RWPE1 (cell line): ENCODE measurements around the gene TCEAL5.
"Not testable (repeated sequence)": the region's sequence is repeated elsewhere in the genome, so short reads cannot be mapped to it uniquely, and the experiment has no call there.

Source experiments
- CTCF ChIA-PET: fragments of 350-600 bp; sonication (Branson Sonifier 250); formaldehyde crosslinking; extraction: SDS; loops from one replicate; lab custom pipeline; 2021; lab: Yijun Ruan, JAX
- POLR2A ChIA-PET: fragments of 400-600 bp; formaldehyde crosslinking; extraction: SDS; loops from one replicate; lab custom pipeline; 2020; ENCODE audit warnings: antibody characterized with exemption; ENCODE audit not compliant: low non-redundant PET; lab: Yijun Ruan, JAX
- DNase-seq: peaks from one replicate; pipeline ENCODE4 v3.0.0; 2012; ENCODE audit warnings: low spot score
- H3K27ac ChIP-seq: fragments of 450-650 bp; 2 replicates; pipeline ENCODE4 v1.5.1; 2017
- CTCF ChIP-seq: fragments of 450-650 bp; conservative IDR thresholded peaks from 2 replicates; pipeline ENCODE4 v1.5.1; 2017; ENCODE audit warnings: low read depth, mild to moderate bottlenecking

TCEAL5 gene

GRCh38 chrX:103276581-103277002 lies at the start of gene TCEAL5:
Gene TCEAL5 (minus strand): TSS chrX:103276750. CDS start chrX:103274563, 2,187 bp downstream.
- H3K27ac ChIP-seq: no peak within 1 kb of the TSS
- POLR2A ChIA-PET: no interaction called here
- CTCF ChIA-PET: no interaction called here
- DNase-seq: no peak
- TF ChIP-seq CTCF: no peak

- H3K27ac ChIP-seq: no peak overlapping the region
- DNase-seq: no peak
- TF ChIP-seq CTCF: no peak
- ChIA-PET POLR2A (no interaction called here), CTCF (no interaction called here)
These were observed 34.8 kb upstream of the TCEAL5 start for GRCh38 chrX:103311399-103311780.

GRCh38 chrX:103310555-103311398 lies 34.2 kb upstream of the TCEAL5 start, which contains the start of gene BEX2:
Gene BEX2 (minus strand): TSS chrX:103310990. CDS start chrX:103309976, 1,014 bp downstream.
- ChIA-PET CTCF (interaction anchor here (0.5 kb wide), 1 partner anchor 1515 kb away, joined by 4 read pairs; no protein-coding TSS in a partner anchor), POLR2A (interaction anchor here (0.6 kb wide), 1 partner anchor 56 kb away, joined by 3 read pairs; the partner anchor contains the start of gene TCEAL8)
- no peak within 1 kb of the TSS for H3K27ac ChIP-seq
- peak; percentile 67 for DNase-seq
- TF ChIP-seq CTCF: no peak

GRCh38 chrX:103309860-103310554 lies 33.5 kb upstream of the TCEAL5 start:
- no peak overlapping the region for H3K27ac ChIP-seq
- POLR2A ChIA-PET: no interaction called here
- no peak for DNase-seq
- CTCF ChIA-PET: interaction anchor here (0.5 kb wide), 1 partner anchor 1514 kb away, joined by 4 read pairs; no protein-coding TSS in a partner anchor
- no peak for TF ChIP-seq CTCF

GRCh38 chrX:103305666-103306065 lies 29.1 kb upstream of the TCEAL5 start:
- POLR2A ChIA-PET, DNase-seq, H3K27ac ChIP-seq, CTCF ChIA-PET: not testable (repeated sequence)

GRCh38 chrX:103304705-103305104 lies 28.2 kb upstream of the TCEAL5 start:
- ChIA-PET CTCF (no interaction called here), POLR2A (no interaction called here)
- H3K27ac ChIP-seq: no peak overlapping the region
- no peak for TF ChIP-seq CTCF
- DNase-seq: no peak

GRCh38 chrX:103293118-103293517 lies 16.6 kb upstream of the TCEAL5 start:
- DNase-seq: no peak
- CTCF ChIA-PET: no interaction called here
- no peak for TF ChIP-seq CTCF
- no peak overlapping the region for H3K27ac ChIP-seq
- POLR2A ChIA-PET: no interaction called here
